WTC11 (cell line): Measurements from ENCODE around the gene SLC4A11. TPM values are rescaled to one million over a fixed set of nuclear protein-coding genes. Genes with fewer than 3 reads are reported as not detected.
A peak's percentile ranks its signal among the peaks of the same experiment; 100 is the strongest.

Source experiments
- ATAC-seq: fragments of 200-7000 bp; cut with Tn5 transposase; 2 replicates; pipeline ENCODE4 v1.10.0; 2021; ENCODE audit warnings: mild to moderate bottlenecking, moderate library complexity
- CTCF ChIA-PET: fragments of 300-600 bp; sonication (Branson Sonifier 250); formaldehyde crosslinking; loops from one replicate; lab custom pipeline; 2021; ENCODE audit warnings: antibody characterized with exemption; lab: Charles Lee
- POLR2A ChIA-PET: fragments of 350-600 bp; sonication (Branson Sonifier 250); formaldehyde crosslinking; loops from one replicate; lab custom pipeline; 2021; ENCODE audit warnings: antibody characterized with exemption; lab: Charles Lee
- DNase-seq: peaks from one replicate; pipeline ENCODE4 v3.0.0; 2021; ENCODE audit warnings: low spot score
- H3K27ac Mint-ChIP-seq: 2 replicates; pipeline ENCODE4 v1.8.0; 2021; ENCODE audit warnings: mixed read lengths
- H3K27me3 Mint-ChIP-seq: 2 replicates; pipeline ENCODE4 v1.8.0; 2021; ENCODE audit warnings: low read depth, mild to moderate bottlenecking, moderate library complexity, mixed read lengths
- H3K36me3 Mint-ChIP-seq: 2 replicates; pipeline ENCODE4 v1.8.0; 2021; ENCODE audit warnings: mixed read lengths
- H3K4me1 Mint-ChIP-seq: 2 replicates; pipeline ENCODE4 v1.8.0; 2022; ENCODE audit warnings: mixed read lengths
- H3K4me3 Mint-ChIP-seq: 2 replicates; pipeline ENCODE4 v1.8.0; 2021; ENCODE audit warnings: mild to moderate bottlenecking, moderate library complexity, mixed read lengths
- H3K9me3 Mint-ChIP-seq: 2 replicates; pipeline ENCODE4 v1.8.0; 2021; ENCODE audit warnings: mixed read lengths
- CBFB ChIP-seq: sonication (generic); formaldehyde crosslinking; IDR thresholded peaks from 2 replicates; pipeline ENCODE4 v1.8.1; 2022; ENCODE audit warnings: mild to moderate bottlenecking, low read depth, missing genetic modification reagents
- ESRRA ChIP-seq: sonication (generic); formaldehyde crosslinking; IDR thresholded peaks from 2 replicates; pipeline ENCODE4 v1.8.1; 2022; ENCODE audit warnings: mild to moderate bottlenecking, missing genetic modification reagents, borderline replicate concordance
- FOXJ3 ChIP-seq: sonication (generic); formaldehyde crosslinking; IDR thresholded peaks from 2 replicates; pipeline ENCODE4 v1.9.0; 2021; ENCODE audit warnings: missing genetic modification reagents, mild to moderate bottlenecking, borderline replicate concordance
- GABPB1 ChIP-seq: sonication (generic); formaldehyde crosslinking; IDR thresholded peaks from 2 replicates; pipeline ENCODE4 v1.8.1; 2023; ENCODE audit warnings: mild to moderate bottlenecking, missing genetic modification reagents
- GTF2I ChIP-seq: fragments of 250-450 bp; sonication (Bioruptor Pico); conservative IDR thresholded peaks from 2 replicates; pipeline ENCODE4 v1.4.0; 2021; ENCODE audit warnings: mild to moderate bottlenecking
- KAT7 ChIP-seq: sonication (generic); formaldehyde crosslinking; IDR thresholded peaks from 2 replicates; pipeline ENCODE4 v1.8.1; 2023; ENCODE audit warnings: missing genetic modification reagents, mild to moderate bottlenecking, borderline replicate concordance
- OVOL2 ChIP-seq: fragments of 250-450 bp; sonication (Bioruptor Pico); IDR thresholded peaks from 2 replicates; pipeline ENCODE4 v1.9.0; 2021; ENCODE audit warnings: mild to moderate bottlenecking, borderline replicate concordance
- SMAD3 ChIP-seq: sonication (generic); formaldehyde crosslinking; IDR thresholded peaks from 2 replicates; pipeline ENCODE4 v1.8.0; 2022; ENCODE audit warnings: missing genetic modification reagents, mild to moderate bottlenecking, borderline replicate concordance
- total RNA-seq: library from RNA; stranded (reverse); gene quantifications from 3 replicates; pipeline ENCODE4 v1.2.3, GENCODE V29; 2021
- TF ChIP-seq, protein P1 (sequence below): fragments of 250-450 bp; sonication (Bioruptor Pico); IDR thresholded peaks from 2 replicates; pipeline ENCODE4 v1.9.0; 2021; ENCODE audit warnings: mild to moderate bottlenecking
- TF ChIP-seq, protein P2 (sequence below): sonication (generic); formaldehyde crosslinking; IDR thresholded peaks from 2 replicates; pipeline ENCODE4 v1.8.0; 2022; ENCODE audit warnings: mild to moderate bottlenecking, missing genetic modification reagents
- TF ChIP-seq, protein P3 (sequence below): sonication (generic); formaldehyde crosslinking; IDR thresholded peaks from 2 replicates; pipeline ENCODE4 v1.8.0; 2023; ENCODE audit warnings: missing genetic modification reagents, mild to moderate bottlenecking, borderline replicate concordance
- TF ChIP-seq, protein P4 (sequence below): fragments of 250-450 bp; sonication (Bioruptor Pico); IDR thresholded peaks from 2 replicates; pipeline ENCODE4 v1.9.0; 2021; ENCODE audit warnings: mild to moderate bottlenecking

SLC4A11 gene
- total RNA-seq, 1 experiment from 2014 or later: 39.5 TPM

DNA sequence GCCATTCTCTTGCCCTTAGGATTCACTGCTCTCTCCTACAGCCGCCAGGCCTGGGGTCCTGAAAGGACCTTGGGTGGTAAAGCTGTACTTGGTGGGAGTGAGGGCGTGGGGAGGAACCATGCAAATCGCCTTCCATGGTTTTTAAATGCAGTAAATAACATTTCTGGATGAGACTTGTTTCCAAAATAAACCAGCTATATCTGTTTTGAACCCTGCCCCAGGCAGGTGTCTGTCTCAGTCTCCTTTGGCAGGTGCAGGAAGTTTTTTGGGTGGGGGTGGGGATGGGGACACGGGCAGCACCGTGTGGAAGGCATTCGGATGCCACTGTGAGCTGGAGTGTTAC lies 15.4 kb downstream of the SLC4A11 start:
- H3K4me3 Mint-ChIP-seq: no peak overlapping the region
- H3K27ac Mint-ChIP-seq: no peak overlapping the region

DNA sequence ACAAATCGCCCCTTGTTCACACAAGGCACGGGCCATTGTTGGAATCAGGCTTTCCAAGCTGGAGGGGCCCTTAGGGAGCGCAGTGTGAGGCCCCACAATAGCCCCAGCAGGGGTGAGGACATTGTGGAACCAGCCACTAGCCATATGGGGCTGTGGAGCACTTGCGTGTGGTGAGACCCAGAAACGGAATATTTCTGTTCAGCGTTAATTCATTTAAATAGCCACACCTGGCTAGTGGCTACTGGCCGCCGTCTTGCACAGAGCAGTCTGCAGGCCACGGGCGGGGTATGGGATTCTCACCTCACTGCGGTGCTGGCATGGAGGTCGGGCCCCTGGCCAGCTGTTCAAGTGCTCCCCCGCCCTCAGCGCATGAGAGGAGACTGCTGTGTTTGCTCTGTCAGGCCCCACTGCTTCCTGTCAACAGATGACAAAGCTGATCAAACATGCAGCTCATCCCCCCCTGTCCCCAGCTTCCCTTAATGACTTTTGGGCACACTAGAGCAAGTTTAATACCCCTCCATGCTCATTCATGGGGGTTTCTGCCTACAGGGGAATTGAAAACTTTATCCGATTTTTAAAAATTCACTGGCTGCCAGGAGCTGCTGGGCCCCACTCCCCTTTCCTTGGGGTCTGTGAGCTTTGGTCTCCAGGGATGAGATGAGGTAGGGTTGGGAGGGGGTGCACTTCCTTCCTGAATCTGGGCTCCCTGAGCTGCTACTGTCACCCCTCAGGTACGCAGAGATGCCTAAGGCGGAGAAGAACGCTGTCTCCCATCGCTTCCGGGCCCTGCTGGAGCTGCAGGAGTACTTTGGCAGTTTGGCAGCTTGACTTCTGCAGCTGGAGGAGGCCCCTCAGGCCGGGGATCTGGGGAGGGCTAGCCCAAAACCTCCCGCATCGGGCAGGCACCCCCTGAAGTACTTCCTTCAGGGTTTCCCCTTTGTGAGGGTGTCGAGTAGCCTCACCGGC lies 16.1 kb downstream of the SLC4A11 start:
- DNase-seq (no peak), ATAC-seq (no peak)
- H3K36me3 Mint-ChIP-seq: peaks cover 18% of the 10 kb centered on the region
- H3K4me1 Mint-ChIP-seq: no peaks in the 10 kb centered on the region
- POLR2A ChIA-PET: interaction anchor here (0.6 to 1.2 kb wide), 5 partner anchors 16 to 224 kb away, joined by 3 to 6 read pairs (median 4); partner anchors contain the start of gene SLC4A11
- TF ChIP-seq ESRRA (CRISPR knock-in tag): no peak
- no peak for TF ChIP-seq FOXJ3
- TF ChIP-seq GABPB1: peak; percentile 80
- TF ChIP-seq, protein P1, sequence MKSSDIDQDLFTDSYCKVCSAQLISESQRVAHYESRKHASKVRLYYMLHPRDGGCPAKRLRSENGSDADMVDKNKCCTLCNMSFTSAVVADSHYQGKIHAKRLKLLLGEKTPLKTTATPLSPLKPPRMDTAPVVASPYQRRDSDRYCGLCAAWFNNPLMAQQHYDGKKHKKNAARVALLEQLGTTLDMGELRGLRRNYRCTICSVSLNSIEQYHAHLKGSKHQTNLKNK (CRISPR knock-in tag): no peak
- H3K4me3 Mint-ChIP-seq: no peak overlapping the region
- H3K9me3 Mint-ChIP-seq: no peaks in the 10 kb centered on the region
- no peaks in the 10 kb centered on the region for H3K27me3 Mint-ChIP-seq
- CTCF ChIA-PET: interaction anchor here (0.5 to 2.0 kb wide), 7 partner anchors 17 to 100 kb away, joined by 3 to 7 read pairs (median 4); partner anchors contain the start of gene SLC4A11
- H3K27ac Mint-ChIP-seq: no peak overlapping the region

More for the DNA sequence above, 15.4 kb downstream of the SLC4A11 start:
- TF ChIP-seq GTF2I (CRISPR knock-in tag) (no peak), CBFB (no peak), SMAD3 (CRISPR knock-in tag) (no peak), KAT7 (CRISPR knock-in tag) (no peak), OVOL2 (no peak)
- TF ChIP-seq, protein P2, sequence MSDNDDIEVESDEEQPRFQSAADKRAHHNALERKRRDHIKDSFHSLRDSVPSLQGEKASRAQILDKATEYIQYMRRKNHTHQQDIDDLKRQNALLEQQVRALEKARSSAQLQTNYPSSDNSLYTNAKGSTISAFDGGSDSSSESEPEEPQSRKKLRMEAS: no peak
- TF ChIP-seq, protein P3, sequence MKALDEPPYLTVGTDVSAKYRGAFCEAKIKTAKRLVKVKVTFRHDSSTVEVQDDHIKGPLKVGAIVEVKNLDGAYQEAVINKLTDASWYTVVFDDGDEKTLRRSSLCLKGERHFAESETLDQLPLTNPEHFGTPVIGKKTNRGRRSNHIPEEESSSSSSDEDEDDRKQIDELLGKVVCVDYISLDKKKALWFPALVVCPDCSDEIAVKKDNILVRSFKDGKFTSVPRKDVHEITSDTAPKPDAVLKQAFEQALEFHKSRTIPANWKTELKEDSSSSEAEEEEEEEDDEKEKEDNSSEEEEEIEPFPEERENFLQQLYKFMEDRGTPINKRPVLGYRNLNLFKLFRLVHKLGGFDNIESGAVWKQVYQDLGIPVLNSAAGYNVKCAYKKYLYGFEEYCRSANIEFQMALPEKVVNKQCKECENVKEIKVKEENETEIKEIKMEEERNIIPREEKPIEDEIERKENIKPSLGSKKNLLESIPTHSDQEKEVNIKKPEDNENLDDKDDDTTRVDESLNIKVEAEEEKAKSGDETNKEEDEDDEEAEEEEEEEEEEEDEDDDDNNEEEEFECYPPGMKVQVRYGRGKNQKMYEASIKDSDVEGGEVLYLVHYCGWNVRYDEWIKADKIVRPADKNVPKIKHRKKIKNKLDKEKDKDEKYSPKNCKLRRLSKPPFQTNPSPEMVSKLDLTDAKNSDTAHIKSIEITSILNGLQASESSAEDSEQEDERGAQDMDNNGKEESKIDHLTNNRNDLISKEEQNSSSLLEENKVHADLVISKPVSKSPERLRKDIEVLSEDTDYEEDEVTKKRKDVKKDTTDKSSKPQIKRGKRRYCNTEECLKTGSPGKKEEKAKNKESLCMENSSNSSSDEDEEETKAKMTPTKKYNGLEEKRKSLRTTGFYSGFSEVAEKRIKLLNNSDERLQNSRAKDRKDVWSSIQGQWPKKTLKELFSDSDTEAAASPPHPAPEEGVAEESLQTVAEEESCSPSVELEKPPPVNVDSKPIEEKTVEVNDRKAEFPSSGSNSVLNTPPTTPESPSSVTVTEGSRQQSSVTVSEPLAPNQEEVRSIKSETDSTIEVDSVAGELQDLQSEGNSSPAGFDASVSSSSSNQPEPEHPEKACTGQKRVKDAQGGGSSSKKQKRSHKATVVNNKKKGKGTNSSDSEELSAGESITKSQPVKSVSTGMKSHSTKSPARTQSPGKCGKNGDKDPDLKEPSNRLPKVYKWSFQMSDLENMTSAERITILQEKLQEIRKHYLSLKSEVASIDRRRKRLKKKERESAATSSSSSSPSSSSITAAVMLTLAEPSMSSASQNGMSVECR (CRISPR knock-in tag): no peak
- TF ChIP-seq, protein P4, sequence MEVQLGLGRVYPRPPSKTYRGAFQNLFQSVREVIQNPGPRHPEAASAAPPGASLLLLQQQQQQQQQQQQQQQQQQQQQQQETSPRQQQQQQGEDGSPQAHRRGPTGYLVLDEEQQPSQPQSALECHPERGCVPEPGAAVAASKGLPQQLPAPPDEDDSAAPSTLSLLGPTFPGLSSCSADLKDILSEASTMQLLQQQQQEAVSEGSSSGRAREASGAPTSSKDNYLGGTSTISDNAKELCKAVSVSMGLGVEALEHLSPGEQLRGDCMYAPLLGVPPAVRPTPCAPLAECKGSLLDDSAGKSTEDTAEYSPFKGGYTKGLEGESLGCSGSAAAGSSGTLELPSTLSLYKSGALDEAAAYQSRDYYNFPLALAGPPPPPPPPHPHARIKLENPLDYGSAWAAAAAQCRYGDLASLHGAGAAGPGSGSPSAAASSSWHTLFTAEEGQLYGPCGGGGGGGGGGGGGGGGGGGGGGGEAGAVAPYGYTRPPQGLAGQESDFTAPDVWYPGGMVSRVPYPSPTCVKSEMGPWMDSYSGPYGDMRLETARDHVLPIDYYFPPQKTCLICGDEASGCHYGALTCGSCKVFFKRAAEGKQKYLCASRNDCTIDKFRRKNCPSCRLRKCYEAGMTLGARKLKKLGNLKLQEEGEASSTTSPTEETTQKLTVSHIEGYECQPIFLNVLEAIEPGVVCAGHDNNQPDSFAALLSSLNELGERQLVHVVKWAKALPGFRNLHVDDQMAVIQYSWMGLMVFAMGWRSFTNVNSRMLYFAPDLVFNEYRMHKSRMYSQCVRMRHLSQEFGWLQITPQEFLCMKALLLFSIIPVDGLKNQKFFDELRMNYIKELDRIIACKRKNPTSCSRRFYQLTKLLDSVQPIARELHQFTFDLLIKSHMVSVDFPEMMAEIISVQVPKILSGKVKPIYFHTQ (CRISPR knock-in tag): no peak
- ATAC-seq (no peak), DNase-seq (no peak)
- ChIA-PET CTCF (interaction anchor here (0.8 to 2.4 kb wide), 6 partner anchors 16 to 93 kb away, joined by 3 to 9 read pairs (median 6); no protein-coding TSS in a partner anchor), POLR2A (interaction anchor here (0.6 to 1.2 kb wide), 4 partner anchors 16 to 223 kb away, joined by 3 to 6 read pairs (median 4); partner anchors contain the start of gene SLC4A11)
- Mint-ChIP-seq H3K9me3 (no peaks in the 10 kb centered on the region), H3K36me3 (peaks cover 18% of the 10 kb centered on the region), H3K27me3 (no peaks in the 10 kb centered on the region), H3K4me1 (no peaks in the 10 kb centered on the region)
